A673 (cell line): Measurements from ENCODE around the gene SLC19A1. TPM values are rescaled to one million over a fixed set of nuclear protein-coding genes. Genes with fewer than 3 reads are reported as not detected.

ENCODE experiments used
- BruUV-seq: library from RNA; stranded (reverse); fragments of 400-500 nt; replicated peaks from 2 replicates; lab custom pipeline; 2021; lab: Mats Ljungman, UMichigan
- CTCF ChIA-PET: fragments of 300-600 bp; sonication (Branson Sonifier 250); formaldehyde crosslinking; loops from one replicate; lab custom pipeline; 2022; ENCODE audit warnings: antibody characterized with exemption; lab: Charles Lee
- POLR2A ChIA-PET: fragments of 300-600 bp; sonication (Branson Sonifier 250); formaldehyde crosslinking; loops from one replicate; lab custom pipeline; 2022; ENCODE audit warnings: antibody characterized with exemption; ENCODE audit not compliant: low non-redundant PET; lab: Charles Lee
- DNase-seq: peaks from one replicate; pipeline ENCODE4 v3.0.0-alpha.2; 2015; ENCODE audit warnings: low spot score
- H3K27ac ChIP-seq: fragments of 200-600 bp; sonication (generic); 2 replicates; pipeline ENCODE4 v1.5.1; 2016; ENCODE audit warnings: mixed run types, low read depth, mild to moderate bottlenecking, mixed read lengths, antibody characterized with exemption, low read length; ENCODE audit not compliant: poor library complexity, severe bottlenecking
- H3K27me3 ChIP-seq: fragments of 200-600 bp; sonication (generic); replicated peaks from 2 replicates; pipeline ENCODE4 v1.6.1; 2017; ENCODE audit warnings: mixed run types, low read depth, mild to moderate bottlenecking, mixed read lengths, antibody characterized with exemption, low read length; ENCODE audit not compliant: insufficient read depth, poor library complexity
- H3K36me3 ChIP-seq: fragments of 200-600 bp; sonication (generic); 2 replicates; pipeline ENCODE4 v1.6.1; 2016; ENCODE audit warnings: mixed run types, mild to moderate bottlenecking, mixed read lengths, antibody characterized with exemption, low read length; ENCODE audit not compliant: insufficient read depth, poor library complexity, severe bottlenecking
- H3K4me1 ChIP-seq: fragments of 200-600 bp; sonication (generic); 2 replicates; pipeline ENCODE4 v1.6.1; 2017; ENCODE audit warnings: mixed run types, mild to moderate bottlenecking, mixed read lengths, antibody characterized with exemption, low read length; ENCODE audit not compliant: insufficient read depth, poor library complexity, severe bottlenecking
- H3K4me3 ChIP-seq: fragments of 200-600 bp; sonication (generic); 2 replicates; pipeline ENCODE4 v1.5.1; 2016; ENCODE audit warnings: low read depth, mixed run types, mild to moderate bottlenecking, mixed read lengths, low read length; ENCODE audit not compliant: poor library complexity, severe bottlenecking
- H3K9me3 ChIP-seq: fragments of 200-600 bp; sonication (generic); 2 replicates; pipeline ENCODE4 v1.6.1; 2016; ENCODE audit warnings: mixed run types, low read depth, mild to moderate bottlenecking, mixed read lengths, antibody characterized with exemption, low read length; ENCODE audit not compliant: poor library complexity, severe bottlenecking
- EZH2 ChIP-seq: fragments of 200-600 bp; sonication (generic); IDR thresholded peaks from 2 replicates; pipeline ENCODE4 v1.6.1; 2017; ENCODE audit warnings: borderline replicate concordance, low read depth, mild to moderate bottlenecking, mixed read lengths, antibody characterized with exemption, low read length; ENCODE audit not compliant: poor library complexity, severe bottlenecking
- intact Hi-C: fragments of 100-400 bp; cut with micrococcal nuclease; formaldehyde crosslinking; loops from one replicate; pipeline ENCODE4 v1.10.0; 2022; ENCODE audit not compliant: unreplicated experiment
- total RNA-seq: library from RNA; stranded (reverse); gene quantifications from 2 replicates; pipeline ENCODE4 v1.2.3, GENCODE V29; 2021
- TF ChIP-seq, protein P1 (sequence below): fragments of 300-800, 200-600 bp; sonication (generic); conservative IDR thresholded peaks from 2 replicates; pipeline ENCODE4 v1.5.1; 2017; ENCODE audit warnings: low read depth, mild to moderate bottlenecking, antibody characterized with exemption, low read length, moderate library complexity, mixed read lengths

SLC19A1 gene
- total RNA-seq, 1 experiment from 2014 or later = 72.1 TPM

- Histone ChIP-seq H3K27ac (no peak overlapping the region), H3K9me3 (no peaks in the 10 kb centered on the region), H3K36me3 (no peaks in the 10 kb centered on the region), H3K4me3 (no peak overlapping the region), H3K4me1 (no peaks in the 10 kb centered on the region), H3K27me3 (no peaks in the 10 kb centered on the region)
- no peak for DNase-seq
- BruUV-seq = no TSS peak
- ChIA-PET CTCF (interaction anchor here (0.6 to 1.3 kb wide), 6 partner anchors 37 to 389 kb away, joined by 3 to 11 read pairs (median 6); no protein-coding TSS in a partner anchor), POLR2A (no interaction called here)
- no peak for TF ChIP-seq EZH2
- TF ChIP-seq, protein P1, sequence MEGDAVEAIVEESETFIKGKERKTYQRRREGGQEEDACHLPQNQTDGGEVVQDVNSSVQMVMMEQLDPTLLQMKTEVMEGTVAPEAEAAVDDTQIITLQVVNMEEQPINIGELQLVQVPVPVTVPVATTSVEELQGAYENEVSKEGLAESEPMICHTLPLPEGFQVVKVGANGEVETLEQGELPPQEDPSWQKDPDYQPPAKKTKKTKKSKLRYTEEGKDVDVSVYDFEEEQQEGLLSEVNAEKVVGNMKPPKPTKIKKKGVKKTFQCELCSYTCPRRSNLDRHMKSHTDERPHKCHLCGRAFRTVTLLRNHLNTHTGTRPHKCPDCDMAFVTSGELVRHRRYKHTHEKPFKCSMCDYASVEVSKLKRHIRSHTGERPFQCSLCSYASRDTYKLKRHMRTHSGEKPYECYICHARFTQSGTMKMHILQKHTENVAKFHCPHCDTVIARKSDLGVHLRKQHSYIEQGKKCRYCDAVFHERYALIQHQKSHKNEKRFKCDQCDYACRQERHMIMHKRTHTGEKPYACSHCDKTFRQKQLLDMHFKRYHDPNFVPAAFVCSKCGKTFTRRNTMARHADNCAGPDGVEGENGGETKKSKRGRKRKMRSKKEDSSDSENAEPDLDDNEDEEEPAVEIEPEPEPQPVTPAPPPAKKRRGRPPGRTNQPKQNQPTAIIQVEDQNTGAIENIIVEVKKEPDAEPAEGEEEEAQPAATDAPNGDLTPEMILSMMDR = no peak
- intact Hi-C loops = loop anchor here (5.0 kb wide), 1 partner anchor 85 kb away; the partner anchor contains the start of gene PCBP3
Observed at GRCh38 chr21:45556645-45557615, 14.7 kb upstream of the SLC19A1 start.

DNA sequence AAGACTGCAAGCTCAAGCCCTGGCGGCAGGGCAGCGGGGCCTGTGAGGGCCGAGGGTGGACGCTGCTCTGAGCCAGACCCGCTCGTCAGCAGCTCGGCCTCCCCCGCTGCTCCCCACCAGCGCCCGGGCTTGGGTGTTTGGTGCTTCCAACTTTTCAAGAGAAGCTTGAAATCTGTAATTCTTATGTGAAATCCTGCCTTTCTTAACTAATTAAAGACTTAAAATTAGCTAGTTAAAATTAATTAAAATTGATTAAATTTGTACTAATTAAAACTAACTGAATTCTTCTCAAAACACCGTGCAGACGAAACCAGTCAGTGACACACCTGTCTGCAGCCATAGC, 14.0 kb upstream of the SLC19A1 start:
- BruUV-seq = no TSS peak
- Histone ChIP-seq H3K4me1 (no peaks in the 10 kb centered on the region), H3K4me3 (peak overlapping the region; percentile 50), H3K36me3 (no peaks in the 10 kb centered on the region), H3K27ac (no peak overlapping the region), H3K9me3 (no peaks in the 10 kb centered on the region), H3K27me3 (no peaks in the 10 kb centered on the region)
- CTCF ChIA-PET = interaction anchor here (0.6 to 1.3 kb wide), 6 partner anchors 37 to 388 kb away, joined by 3 to 11 read pairs (median 6); no protein-coding TSS in a partner anchor
- TF ChIP-seq, protein P1 = no peak
- no peak for TF ChIP-seq EZH2
- intact Hi-C loops = loop anchor here (5.0 kb wide), 1 partner anchor 86 kb away; the partner anchor contains the start of gene PCBP3
- DNase-seq = no peak
- POLR2A ChIA-PET = no interaction called here

DNA sequence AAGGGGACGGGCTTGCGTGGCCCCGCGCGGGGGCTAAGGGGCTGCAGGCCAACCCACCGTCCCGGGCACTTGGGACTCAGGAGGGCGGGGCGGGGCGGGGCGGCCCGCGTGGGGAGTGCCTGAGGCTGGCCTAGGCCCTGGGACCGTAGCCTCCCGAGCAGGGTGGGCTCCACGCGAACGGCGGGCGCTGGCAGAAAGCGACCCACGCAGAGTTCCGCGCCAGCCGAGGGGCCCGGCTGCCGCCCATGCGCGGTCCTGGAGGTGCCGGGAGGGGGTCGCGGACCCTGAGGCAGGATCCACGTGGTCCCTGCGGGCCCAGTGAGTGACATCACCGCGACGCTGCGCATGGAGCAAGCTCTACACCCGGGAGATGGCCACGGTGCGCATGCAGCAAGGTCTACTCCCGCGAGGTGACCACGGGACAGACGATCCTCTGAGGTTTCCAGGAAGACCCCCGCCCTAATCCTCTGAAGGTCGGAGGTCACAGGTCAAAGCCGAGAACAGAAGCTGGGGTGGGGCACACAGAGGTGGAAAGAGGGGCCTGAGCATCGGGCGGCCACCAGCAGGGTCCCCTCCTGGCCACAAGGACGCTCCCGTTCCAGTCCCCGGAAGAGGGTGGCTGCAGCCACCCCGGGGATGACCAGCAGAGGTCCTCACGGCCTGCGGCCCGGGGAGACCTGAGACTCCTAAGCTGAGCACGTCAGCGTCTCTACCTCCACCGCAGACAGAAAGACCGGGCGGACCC, 13.5 kb upstream of the SLC19A1 start:
- BruUV-seq = no TSS peak
- Histone ChIP-seq H3K36me3 (no peaks in the 10 kb centered on the region), H3K27me3 (no peaks in the 10 kb centered on the region), H3K4me3 (peak overlapping the region; percentile 50), H3K9me3 (no peaks in the 10 kb centered on the region), H3K4me1 (no peaks in the 10 kb centered on the region), H3K27ac (peak overlapping the region; percentile 67)
- intact Hi-C loops = loop anchor here (2.0 to 5.0 kb wide), 2 partner anchors 87 to 265 kb away; partner anchors contain the start of gene PCBP3
- CTCF ChIA-PET = interaction anchor here (0.6 to 1.3 kb wide), 8 partner anchors 38 to 388 kb away, joined by 3 to 11 read pairs (median 5); no protein-coding TSS in a partner anchor
- DNase-seq = peak; percentile 79
- no peak for TF ChIP-seq EZH2
- TF ChIP-seq, protein P1 = peak; percentile 75
- POLR2A ChIA-PET = interaction anchor here (0.7 kb wide), 1 partner anchor 453 kb away, joined by 5 read pairs; no protein-coding TSS in a partner anchor
